Lung (tissue), 12 donors: ENCODE results near the gene SPRR2F. TPM values are rescaled to one million over a fixed set of nuclear protein-coding genes. Genes with fewer than 3 reads are reported as not detected.

Source experiments
- ATAC-seq: fragments of 200-7000 bp; cut with Tn5 transposase; one replicate; pipeline ENCODE4 v1.9.1; 2020; ENCODE audit warnings: moderate number of reproducible peaks; ENCODE audit not compliant: insufficient read depth, low FRiP score
- DNase-seq, 3 donors: peaks; one replicate each; pipeline ENCODE4 v3.0.0-alpha.2; 2013 to 2017
- H3K27ac ChIP-seq, 2 donors: one replicate each; pipeline ENCODE4 v1.5.1; 2013; ENCODE audit warnings: mild to moderate bottlenecking in 2 of 2, moderate library complexity in 2 of 2, control low read depth in 1 of 2, inconsistent platforms in 1 of 2, low read depth in 1 of 2, low read length in 1 of 2
- H3K27me3 ChIP-seq, 3 donors: one replicate each; pipeline ENCODE4 v1.5.1; 2013; ENCODE audit warnings: low read length in 2 of 3; ENCODE audit not compliant: control insufficient read depth in 3 of 3, insufficient read depth in 3 of 3
- H3K36me3 ChIP-seq, 4 donors: one replicate each; pipeline ENCODE4 v1.5.1; 2013; ENCODE audit warnings: low read length in 4 of 4, mild to moderate bottlenecking in 1 of 4, moderate library complexity in 1 of 4; ENCODE audit not compliant: control insufficient read depth in 4 of 4, insufficient read depth in 4 of 4
- H3K4me1 ChIP-seq, 5 donors: one replicate each; pipeline ENCODE4 v1.5.1; 2013; ENCODE audit warnings: low read length in 5 of 5, mild to moderate bottlenecking in 2 of 5, moderate library complexity in 1 of 5; ENCODE audit not compliant: control insufficient read depth in 5 of 5, insufficient read depth in 5 of 5
- H3K4me3 ChIP-seq: one replicate; pipeline ENCODE4 v1.5.1; 2013; ENCODE audit warnings: mild to moderate bottlenecking, control low read depth, moderate library complexity
- H3K9ac ChIP-seq, 2 donors: one replicate each; pipeline ENCODE4 v1.5.1; 2013; ENCODE audit warnings: low read length in 2 of 2, control low read depth in 1 of 2; ENCODE audit not compliant: insufficient read depth in 1 of 2
- H3K9me3 ChIP-seq, 4 donors: one replicate each; pipeline ENCODE4 v1.5.1; 2013; ENCODE audit warnings: low read length in 3 of 4, mild to moderate bottlenecking in 1 of 4, moderate library complexity in 1 of 4; ENCODE audit not compliant: control insufficient read depth in 4 of 4, insufficient read depth in 3 of 4
- WGBS, 2 donors: extraction: QIAGEN DNeasy Blood & Tissue Kit; methylation state at CpG; one replicate each; pipeline ENCODE4 v1.1.7; 2013; 5-methylcytosine and 5-hydroxymethylcytosine counted together
- polyA plus RNA-seq, 2 donors: library from polyadenylated mRNA; stranded (reverse); fragments of 200-250 nt; gene quantifications; one replicate each; pipeline ENCODE4 v1.2.1, GENCODE V29; 2013
- total RNA-seq, 2 donors: library from RNA; depleted of rRNA in 1 of 2; stranded (reverse); fragments of >200 nt in 1 of 2; gene quantifications; one replicate each; pipeline ENCODE4 v1.2.1, GENCODE V29; 2014 to 2021
- TF ChIP-seq, protein P1 (sequence below): IDR thresholded peaks from 2 replicates; pipeline ENCODE4 v1.5.1; 2012; ENCODE audit warnings: mild to moderate bottlenecking; ENCODE audit errors: control extremely low read depth, extremely low read depth
- donor health status: control.
- donor health status: control.
- donor health status: Bipolar disorder and iron deficiency.
- donor health status: healthy.
- donor health status: DM: yes; HTN: yes; CAD: no.

The SPRR2F gene
- total and polyA plus RNA-seq, 4 donors = 0.73 TPM; not detected in 3

DNA sequence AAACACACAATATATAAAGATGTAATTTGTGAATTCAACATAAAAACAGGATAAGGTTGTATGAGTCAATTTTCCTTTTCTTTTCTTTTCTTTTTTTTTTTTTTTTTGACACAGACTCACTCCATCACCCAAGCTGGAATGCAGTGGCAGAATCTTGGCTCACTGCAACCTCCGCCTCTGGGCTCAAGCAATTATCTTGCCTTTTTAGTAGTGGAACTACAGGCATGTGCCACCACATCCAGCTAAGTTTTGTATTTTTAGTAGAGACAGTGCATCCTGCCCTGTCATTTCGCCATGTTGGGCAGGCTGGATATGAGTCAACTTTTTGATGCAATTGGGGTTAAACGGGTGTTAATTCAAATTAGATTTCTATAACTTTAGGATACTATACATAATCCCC is 31.6 kb downstream of the SPRR2F start:
- Histone ChIP-seq H3K36me3 (no peaks in the 10 kb centered on the region), H3K4me3 (no peak overlapping the region), H3K9me3 (peaks cover 0 to 4% (median 1%) of the 10 kb centered on the region in 4 donors), H3K27ac (no peak overlapping the region), H3K27me3 (no peaks in the 10 kb centered on the region), H3K4me1 (no peaks in the 10 kb centered on the region), H3K9ac (no peak overlapping the region)
- ATAC-seq (no peak), DNase-seq (no peak)
- WGBS, 2 donors = 86 to 93% methylated on average over 3 of the region's 3 CpGs
- TF ChIP-seq, protein P1, sequence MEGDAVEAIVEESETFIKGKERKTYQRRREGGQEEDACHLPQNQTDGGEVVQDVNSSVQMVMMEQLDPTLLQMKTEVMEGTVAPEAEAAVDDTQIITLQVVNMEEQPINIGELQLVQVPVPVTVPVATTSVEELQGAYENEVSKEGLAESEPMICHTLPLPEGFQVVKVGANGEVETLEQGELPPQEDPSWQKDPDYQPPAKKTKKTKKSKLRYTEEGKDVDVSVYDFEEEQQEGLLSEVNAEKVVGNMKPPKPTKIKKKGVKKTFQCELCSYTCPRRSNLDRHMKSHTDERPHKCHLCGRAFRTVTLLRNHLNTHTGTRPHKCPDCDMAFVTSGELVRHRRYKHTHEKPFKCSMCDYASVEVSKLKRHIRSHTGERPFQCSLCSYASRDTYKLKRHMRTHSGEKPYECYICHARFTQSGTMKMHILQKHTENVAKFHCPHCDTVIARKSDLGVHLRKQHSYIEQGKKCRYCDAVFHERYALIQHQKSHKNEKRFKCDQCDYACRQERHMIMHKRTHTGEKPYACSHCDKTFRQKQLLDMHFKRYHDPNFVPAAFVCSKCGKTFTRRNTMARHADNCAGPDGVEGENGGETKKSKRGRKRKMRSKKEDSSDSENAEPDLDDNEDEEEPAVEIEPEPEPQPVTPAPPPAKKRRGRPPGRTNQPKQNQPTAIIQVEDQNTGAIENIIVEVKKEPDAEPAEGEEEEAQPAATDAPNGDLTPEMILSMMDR = no peak

DNA sequence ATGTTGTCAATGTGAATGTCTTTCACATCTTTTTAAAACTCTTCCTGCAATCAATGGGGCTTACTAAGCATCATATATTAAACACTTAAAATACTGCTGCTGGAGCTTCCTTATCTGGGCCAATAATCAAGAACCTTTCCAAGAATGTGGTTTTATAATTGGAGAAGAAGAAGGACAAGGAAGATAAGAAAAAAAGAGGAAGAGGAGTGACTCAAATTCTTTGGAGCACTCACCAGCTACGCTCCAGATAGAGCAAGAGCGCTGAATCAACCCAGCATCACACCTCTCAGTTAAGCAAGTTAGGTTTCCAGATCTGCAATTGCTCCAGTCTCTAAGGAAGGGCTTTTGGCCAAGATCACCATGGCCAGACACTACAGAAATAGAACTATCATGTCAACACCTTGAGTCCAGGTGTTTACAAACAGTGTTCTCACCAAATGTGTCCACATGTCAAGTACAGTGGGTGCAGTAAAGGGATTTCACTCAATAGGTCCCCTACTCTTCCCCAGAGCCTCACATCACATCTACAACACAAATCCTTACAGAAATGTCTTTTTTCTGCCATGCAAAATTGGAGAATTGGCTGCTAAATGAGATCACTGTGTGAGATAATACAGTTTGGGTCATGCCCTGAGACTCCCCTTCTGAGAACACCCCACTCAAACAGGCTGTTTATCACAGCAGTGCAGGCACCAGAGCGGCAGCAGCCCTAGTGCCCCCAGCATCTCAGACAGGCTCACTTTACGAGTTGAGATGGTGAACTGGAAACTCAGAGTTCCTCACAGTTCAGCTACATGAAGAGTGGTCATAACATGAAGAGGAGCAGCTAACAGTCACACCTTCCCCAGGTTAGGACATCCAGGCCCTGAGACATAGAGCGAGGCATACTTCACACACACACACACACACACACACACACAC is 40.2 kb downstream of the SPRR2F start:
- Histone ChIP-seq H3K9ac (no peak overlapping the region), H3K27ac (no peak overlapping the region), H3K9me3 (peaks cover 0 to 4% (median 0%) of the 10 kb centered on the region in 4 donors), H3K4me1 (no peaks in the 10 kb centered on the region), H3K36me3 (no peaks in the 10 kb centered on the region), H3K4me3 (no peak overlapping the region), H3K27me3 (no peaks in the 10 kb centered on the region)
- WGBS, 2 donors = 71 to 83% methylated on average over 5 of the region's 5 CpGs
- ATAC-seq (no peak), DNase-seq (no peak)
- TF ChIP-seq, protein P1 = no peak

- WGBS, 2 donors = 35 to 91% methylated on average over 2 of the region's 2 CpGs
- H3K4me1 ChIP-seq = no peaks in the 10 kb centered on the region
- DNase-seq (no peak), ATAC-seq (no peak)
- no peak within 1 kb of the TSS for H3K27ac ChIP-seq
- no peaks in the 10 kb centered on the region for H3K36me3 ChIP-seq
- H3K9me3 ChIP-seq = peaks cover 0 to 4% (median 0%) of the 10 kb centered on the region in 4 donors
- TF ChIP-seq, protein P1 = no peak
- H3K9ac ChIP-seq = no peak within 1 kb of the TSS
- H3K27me3 ChIP-seq = no peaks in the 10 kb centered on the region
- H3K4me3 ChIP-seq = no peak within 1 kb of the TSS
These were observed 41.8 kb downstream of the SPRR2F start, which contains the start of gene SPRR2B for GRCh38 chr1:153071511-153071910. Gene SPRR2B, minus strand, starts transcription at chr1:153071611. Its CDS starts 772 bp downstream, at chr1:153070839.
